NCI-H510A treated with DMSO at 0.1 percent for 48 hours (cell line): ENCODE data around the gene ZNF592.
"Not testable (repeated sequence)": the region's sequence is repeated elsewhere in the genome, so short reads cannot be mapped to it uniquely, and the experiment has no call there.

Experiments used
- DNase-seq: peaks from one replicate; lab custom pipeline; 2025; lab: John Stamatoyannopoulos, UW

Gene ZNF592

DNA sequence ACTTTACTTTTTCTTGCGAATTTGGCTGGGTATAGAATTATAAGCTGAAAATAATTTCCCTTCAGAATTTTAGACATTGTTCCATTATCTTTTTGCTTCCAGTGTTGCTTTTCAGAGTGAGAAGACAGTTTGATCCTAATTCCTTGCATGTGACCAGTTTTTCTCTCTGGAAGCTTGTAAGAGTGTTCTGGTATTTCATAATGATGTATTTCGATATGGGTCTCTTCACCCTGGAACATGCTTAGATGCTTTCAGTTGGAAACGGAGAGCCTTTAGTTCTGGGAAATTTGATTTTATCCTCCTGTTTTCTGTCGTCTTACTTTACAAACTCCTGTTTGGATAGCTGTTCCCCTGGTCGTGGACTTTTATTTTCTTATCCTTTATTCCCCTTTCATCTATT lies 82.6 kb downstream of the ZNF592 start:
- DNase-seq: no peak

DNA sequence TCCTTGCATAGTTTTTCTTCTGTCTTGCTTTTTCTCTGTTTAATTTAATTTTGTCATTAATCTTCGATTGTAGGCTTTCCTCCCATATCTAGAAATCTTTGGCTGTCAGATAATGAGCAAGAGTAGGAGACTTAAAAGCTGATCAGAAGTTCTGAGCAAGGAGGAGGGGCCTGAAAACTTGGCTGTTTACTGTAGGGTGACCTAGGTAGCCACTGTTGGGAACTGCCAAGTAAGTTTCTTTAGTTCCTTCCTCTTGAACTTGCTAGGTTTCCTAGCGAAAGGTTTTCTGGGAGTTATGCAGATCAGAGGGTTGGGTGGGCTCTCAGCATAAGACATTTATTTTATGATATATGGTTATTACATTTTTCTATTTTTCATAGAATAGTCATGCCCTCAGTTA lies 83.2 kb downstream of the ZNF592 start:
- DNase-seq: no peak

DNA sequence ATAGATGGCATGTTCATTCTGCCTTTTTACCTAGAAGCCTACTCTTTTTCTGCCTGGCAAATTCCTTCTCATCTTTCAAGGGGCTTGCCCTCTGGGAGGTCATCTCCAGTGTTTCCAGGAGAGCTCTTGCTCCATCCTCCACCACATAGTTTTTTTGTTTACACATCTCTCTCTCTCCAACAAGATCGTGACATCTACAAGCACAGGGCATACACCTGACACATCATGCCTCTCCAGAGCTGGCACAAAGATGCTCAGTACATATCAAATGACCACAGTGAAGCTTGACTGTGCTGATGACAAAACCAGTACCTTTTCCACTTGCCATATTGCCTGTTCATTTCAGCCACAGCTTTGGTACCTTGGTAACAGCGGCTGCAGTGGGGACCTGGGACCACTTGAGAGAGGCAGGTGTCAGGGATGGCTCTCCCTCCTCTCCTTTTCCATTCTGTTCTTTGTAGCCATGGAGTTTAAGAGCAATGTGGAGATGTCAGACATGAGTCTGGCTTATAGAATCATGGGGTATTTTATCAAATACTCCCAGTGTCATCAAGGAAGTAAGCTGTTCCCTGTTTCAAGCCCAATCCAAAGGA lies 84.2 kb downstream of the ZNF592 start:
- DNase-seq: peak; percentile 38

DNA sequence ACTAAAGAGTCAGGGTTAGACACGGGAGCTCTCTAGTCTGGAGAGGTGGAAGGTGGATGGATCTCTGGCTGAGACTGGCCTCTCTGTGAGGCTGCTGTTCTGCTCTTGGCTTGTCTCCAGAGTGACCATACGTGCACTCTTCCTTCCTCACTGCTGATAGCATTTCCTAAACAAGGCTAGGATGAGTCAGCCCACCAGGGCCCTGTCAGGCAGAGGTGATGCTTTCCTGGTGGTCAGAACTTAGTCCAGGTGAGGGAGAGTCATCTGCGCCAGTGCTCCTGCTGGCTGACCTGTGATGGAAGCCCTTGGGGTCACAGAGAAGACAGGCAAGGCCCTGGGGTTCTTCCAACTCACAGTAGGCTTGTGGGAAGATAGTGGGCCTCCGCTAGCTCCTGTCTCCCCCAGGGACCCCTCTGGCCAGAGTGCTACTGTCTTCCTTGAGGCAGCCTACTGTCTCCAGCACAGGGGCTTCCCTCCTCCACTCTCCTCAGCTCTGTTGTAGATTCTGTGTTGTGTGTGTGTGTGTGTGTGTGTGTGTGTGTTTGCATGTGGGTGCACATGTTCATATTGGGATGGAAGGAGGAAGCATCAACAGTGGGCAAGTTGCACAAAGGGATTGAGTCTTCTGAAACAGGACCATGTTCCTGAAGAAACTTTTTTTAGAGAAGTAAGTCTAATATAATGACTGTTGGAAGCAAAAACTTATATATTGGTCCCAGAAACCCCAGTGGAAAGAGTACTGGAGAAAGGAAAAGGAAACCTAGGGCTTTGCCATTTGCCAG lies 85.2 kb downstream of the ZNF592 start:
- no peak for DNase-seq

DNA sequence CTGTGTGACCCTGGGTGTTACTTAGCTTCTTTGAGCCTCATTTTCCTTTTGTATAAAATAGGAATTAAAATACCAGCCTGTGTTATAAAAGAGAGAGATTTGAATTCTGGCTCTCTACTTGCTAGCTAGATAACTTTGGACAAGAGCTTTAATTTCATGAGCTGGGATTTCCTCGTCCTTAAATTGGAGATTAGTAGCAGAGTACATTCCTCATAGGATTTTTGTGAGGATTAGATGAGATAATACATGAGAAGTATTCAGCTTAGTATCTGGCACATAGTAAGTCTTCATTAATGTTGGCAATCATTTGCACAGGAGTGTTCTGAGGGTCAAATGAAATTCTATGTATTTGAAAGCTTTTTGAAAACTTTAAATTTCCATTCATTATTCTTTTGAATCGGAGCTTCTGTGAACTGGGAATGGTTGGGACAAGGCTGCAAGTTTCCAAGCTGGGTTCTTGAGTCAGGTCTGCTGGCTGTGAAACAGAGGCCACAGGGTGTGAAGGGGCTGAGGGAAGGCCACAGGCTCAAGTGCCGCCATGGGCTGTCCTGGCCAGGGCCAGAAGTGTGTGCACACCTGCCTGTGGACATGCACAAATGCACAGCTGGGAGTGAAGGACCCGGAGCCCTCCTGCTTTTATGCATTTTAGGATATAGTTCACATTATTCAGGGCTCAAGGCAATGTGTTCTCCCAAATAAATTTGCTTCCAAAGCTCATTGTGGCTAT lies 86.0 kb downstream of the ZNF592 start:
- no peak for DNase-seq

DNA sequence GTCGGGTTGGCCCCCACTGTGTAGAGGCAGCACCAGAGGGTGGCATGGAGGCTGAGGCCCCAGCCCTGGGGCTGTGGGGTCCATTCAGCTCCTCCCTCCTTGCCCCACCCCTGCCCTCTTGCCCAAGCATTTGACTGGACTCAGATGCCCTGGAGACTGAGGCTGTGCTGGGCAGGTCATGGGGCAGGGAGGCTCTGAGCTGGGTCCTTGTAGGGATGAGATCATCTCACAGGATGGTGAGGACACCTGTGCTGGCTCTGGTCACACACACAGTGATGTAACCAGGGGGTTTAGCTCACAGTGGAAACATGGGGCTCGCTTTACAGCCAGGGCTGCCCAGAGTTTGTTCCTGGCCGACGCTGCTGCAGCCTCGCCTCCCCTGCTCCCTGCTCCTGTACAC lies 86.6 kb downstream of the ZNF592 start:
- peak; percentile 1 for DNase-seq

DNA sequence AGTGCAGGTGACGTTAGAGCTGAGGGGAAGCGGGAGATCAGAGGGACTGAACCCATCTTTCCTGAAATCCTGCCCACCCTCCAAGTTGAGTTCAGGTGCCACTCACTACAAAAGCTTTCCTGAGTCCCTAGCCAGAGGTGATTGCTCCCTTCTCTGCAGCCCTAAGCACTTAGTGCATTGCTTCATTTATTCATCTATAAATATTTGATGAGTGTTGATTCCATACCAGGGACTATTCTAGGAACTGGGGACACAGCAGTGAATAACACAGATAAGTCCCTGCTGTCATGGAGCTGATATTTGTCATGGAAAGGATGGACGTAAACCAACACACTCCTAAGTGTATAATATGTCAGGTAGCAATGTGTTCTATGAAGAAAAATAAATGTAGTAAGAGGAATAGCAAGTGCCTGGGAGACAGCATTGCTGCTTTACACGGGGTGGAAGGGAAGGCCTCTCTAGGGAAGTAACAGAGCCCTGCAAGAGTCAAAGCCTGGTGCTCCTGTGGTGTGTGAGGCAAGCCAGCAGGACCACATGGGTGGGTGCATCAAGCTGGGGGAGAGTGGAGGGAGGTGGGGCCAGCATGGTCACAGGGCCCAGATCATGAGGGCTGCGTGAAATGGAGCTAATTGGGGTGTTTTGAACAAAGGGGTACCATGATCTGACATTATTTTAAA lies 87.4 kb downstream of the ZNF592 start:
- no peak for DNase-seq

DNA sequence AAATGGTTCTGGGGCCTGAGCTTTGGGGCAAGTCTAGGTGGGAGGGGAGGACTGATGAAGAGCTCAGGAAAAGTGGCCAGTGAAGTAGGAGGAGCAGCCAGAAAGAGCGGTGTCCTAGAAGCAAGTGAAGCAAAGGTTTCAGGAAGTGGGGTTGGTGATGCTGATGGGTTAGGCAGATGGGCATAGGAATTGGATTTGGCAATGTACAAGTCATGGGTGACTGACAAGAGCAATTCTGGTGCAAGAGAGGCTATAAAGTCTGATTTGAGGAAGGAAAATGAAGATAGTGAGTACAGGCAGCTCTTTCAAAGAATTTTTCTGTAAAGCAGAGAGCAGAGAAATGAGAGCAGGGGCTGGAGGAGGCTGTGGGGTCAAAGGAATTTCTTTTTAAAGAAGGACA lies 88.5 kb downstream of the ZNF592 start:
- DNase-seq: no peak

DNA sequence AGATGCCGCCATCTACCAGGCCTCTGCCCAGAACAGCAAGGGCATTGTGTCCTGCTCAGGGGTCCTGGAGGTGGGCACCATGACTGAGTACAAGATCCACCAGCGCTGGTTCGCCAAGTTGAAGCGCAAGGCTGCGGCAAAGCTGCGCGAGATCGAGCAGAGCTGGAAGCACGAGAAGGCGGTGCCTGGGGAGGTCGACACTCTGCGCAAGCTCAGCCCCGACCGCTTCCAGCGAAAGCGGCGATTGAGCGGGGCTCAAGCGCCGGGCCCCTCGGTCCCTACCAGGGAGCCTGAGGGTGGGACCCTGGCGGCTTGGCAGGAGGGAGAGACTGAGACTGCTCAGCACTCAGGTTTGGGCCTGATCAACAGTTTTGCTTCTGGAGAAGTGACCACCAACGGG lies 91.3 kb downstream of the ZNF592 start:
- no peak for DNase-seq

DNA sequence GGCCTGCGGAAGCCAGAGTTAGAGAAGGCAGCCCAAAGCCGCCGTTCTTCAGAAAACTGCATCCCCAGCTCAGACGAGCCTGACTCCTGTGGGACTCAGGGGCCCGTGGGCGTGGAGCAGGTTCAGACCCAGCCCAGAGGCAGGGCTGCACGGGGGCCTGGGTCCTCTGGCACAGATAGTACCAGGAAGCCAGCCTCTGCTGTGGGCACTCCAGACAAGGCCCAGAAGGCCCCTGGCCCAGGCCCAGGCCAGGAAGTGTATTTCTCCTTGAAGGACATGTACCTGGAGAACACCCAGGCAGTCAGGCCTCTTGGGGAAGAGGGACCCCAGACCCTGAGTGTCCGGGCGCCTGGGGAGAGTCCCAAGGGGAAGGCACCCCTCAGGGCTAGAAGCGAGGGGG lies 91.9 kb downstream of the ZNF592 start:
- no peak for DNase-seq

DNA sequence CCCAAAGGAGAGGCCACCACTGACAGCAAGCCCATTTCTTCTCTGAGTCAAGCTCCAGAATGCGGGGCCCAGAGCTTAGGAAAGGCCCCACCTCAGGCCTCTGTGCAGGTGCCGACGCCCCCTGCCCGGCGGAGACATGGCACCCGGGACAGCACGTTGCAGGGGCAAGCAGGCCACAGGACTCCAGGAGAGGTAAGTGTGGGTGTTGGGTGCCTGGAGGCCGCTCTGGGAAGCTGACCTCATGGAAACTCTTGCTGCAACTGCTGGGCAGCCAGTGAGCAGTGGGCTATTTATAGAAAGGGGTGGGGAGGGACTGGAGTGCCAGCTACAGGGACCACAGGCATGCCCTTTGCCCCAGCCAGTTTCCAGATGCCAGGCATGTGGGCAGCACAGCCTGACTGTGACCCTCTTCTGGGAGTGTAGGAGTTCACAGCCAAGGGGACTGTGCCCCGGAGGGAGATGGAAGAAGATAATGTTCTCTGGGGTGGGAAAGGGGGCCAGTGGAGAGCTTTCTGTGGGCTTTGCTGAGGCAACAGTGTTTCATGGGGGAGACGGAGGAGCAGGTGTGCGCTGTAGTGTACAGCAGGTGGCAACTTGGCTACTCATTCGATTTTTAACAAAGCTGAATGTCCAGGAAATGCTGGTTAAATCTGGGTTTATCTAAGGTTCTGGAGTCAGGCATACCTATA lies 92.5 kb downstream of the ZNF592 start:
- peak; percentile 19 for DNase-seq

DNA sequence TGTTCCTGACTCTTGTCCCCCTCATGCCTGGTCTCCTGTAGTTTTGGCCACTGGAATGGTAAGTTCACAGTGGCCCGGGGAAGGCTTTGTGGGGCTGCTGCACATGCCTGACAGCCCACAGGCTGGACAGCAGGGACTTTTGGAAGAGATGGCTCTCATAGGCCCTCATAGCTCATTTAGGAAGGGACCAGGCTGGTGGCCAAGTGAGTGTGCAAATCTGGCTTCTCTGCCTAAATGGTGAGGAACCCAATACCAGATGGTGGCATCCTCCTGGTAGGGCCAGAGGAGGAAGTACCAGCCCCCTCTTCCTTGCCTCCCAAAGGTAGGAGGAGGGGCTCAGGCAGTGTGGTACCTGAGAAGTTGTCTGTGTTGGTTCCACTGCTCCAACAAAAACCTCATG lies 94.4 kb downstream of the ZNF592 start:
- DNase-seq: no peak

DNA sequence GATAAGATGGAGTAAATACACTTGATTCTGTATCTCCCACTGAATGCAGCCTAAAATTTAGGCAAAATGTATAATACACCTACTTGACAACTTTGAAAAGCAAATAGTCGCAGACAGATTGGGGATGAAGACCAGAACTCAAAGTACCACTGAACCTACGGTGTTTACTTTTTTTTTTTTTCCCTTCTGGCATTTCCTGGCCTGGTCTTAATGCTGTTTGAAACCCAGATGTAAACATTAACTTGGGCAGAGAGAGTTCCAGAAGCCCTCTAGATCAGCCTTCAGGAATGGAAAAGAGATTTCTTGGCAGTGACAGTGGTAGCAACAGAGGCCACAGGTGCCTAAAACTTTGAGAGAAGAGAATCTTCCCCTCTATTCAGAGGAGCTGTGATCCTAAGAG lies 96.6 kb downstream of the ZNF592 start:
- DNase-seq: no peak

DNA sequence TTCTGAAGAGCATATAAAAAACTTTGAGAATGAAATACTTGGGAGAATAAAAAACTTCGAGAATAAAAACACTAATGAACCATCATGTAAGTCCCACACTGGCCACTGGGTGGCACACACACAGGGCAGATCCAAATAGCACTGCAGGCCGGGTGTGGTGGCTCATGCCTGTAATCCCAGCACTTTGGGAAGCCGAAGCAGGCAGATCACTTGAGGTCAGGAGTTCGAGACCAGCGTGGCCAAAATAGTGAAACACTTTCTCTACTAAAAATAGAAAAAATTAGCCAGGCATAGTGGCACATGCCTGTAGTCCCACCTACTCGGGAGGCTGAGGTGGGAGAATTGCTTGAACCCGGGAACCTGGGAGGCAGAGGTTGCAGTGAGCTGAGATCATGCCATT lies 97.2 kb downstream of the ZNF592 start:
- not testable (repeated sequence) for DNase-seq

DNA sequence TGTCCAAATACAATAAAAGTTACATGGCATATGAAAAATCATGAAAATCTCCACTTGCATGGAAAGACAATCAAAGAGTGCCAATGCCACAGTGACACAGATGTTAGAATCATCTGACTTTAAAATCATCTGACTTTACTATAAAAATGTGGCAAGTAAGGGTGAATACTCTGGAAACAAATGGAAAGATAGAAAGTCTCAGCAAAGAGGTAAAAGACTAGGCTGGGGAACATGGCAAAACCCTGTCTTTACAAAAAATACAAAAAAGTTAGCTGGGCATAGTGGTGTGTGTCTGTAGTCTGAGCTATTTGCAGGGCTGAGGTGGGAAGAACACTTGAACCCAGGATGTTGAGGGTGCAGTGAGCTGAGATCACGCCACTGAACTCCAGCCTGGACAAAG lies 97.9 kb downstream of the ZNF592 start:
- no peak for DNase-seq

DNA sequence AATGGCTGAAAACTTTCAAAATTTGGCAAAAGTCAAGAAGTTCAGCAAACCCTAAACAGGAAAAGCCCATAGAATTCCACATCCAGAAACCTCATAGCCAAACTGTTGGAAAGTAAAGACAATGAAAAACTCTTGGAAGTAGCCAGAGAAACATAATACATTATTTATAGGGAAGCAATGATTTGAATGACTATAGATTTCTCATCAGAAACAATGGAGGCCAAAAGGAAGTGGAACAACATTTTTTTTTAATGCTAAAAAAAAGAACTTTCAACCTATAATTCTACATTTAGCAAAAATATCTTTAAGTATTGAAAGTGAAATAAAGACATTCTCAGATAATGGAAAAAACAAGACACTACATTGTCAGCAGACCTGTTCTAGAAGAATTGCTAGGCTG lies 99.0 kb downstream of the ZNF592 start:
- no peak for DNase-seq

DNA sequence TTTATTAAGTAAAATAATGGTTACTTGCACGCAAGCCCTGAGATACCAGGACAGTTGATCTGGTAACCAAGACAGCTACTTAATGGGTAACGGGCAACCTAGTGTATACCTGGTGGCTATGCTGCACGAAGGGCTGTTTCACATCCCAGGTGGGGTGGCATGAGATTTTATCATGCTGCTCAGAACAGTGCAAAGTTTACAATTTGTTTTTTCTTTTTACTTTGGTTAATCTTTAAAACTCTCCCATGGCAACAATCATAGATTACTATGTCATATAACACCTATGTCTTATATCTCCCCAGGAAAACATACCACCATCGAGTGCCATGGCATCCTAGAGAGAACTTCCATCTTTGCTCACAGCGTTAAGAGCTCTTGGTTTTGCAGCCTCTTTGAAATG lies 103.8 kb downstream of the ZNF592 start:
- DNase-seq: no peak

DNA sequence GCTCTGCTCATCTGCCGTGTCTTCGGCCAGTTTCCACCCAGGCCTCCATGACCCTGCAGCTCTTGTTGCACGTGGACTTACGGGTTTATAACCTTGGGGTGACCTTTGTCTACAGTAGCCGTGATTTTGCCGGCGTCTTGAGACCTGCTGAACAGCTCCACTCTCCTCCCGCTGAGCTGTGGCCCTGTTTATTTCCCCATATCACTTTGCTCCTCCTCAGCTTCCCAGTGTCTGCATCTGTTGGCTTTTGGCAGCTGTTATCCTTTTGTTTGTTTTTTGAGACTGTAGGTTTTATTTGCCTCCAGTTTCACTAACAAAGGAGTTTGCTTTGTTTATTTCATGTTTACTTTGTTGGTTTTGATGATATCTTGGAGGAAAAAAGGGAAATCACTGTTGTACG lies 106.7 kb downstream of the ZNF592 start:
- DNase-seq: no peak

DNA sequence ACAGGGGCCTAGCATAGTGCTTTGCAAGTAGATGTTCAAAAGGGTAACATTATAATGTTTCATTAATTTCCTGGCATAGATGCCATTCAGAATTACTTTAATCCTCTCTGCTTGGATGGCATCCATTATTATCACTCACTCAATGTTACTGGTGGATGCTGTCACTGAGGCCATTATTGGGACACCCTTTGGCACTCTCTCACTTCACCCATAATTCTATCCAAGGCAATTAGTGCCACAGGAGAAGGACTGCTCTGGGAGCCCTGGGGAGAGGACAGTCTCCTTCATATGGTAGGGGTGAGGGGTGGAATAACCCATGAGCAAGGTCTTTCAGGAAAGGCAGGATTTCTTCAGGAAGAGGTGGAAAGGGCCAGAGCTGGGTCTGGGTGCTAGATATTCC lies 107.4 kb downstream of the ZNF592 start:
- no peak for DNase-seq
